PC-3 (cell line): ENCODE measurements around the gene GLI1. TPM values are rescaled to one million over a fixed set of nuclear protein-coding genes. Genes with fewer than 3 reads are reported as not detected.

Experiments used
- ATAC-seq: fragments of 200-7000 bp; cut with Tn5 transposase; 2 replicates; pipeline ENCODE4 v1.9.1; 2020; ENCODE audit warnings: mild to moderate bottlenecking, moderate library complexity
- BruUV-seq: library from RNA; stranded (reverse); fragments of 400-500 nt; replicated peaks from 2 replicates; lab custom pipeline; 2021; lab: Mats Ljungman, UMichigan
- CTCF ChIA-PET: fragments of 300-600 bp; sonication (Branson Sonifier 250); formaldehyde crosslinking; loops from one replicate; lab custom pipeline; 2022; ENCODE audit warnings: antibody characterized with exemption; lab: Charles Lee
- POLR2A ChIA-PET: fragments of 300-600 bp; sonication (Branson Sonifier 250); formaldehyde crosslinking; loops from one replicate; lab custom pipeline; 2022; ENCODE audit warnings: antibody characterized with exemption; ENCODE audit not compliant: unreplicated experiment; lab: Charles Lee
- DNase-seq: peaks from one replicate; pipeline ENCODE4 v3.0.0-alpha.2; 2015
- H2AFZ ChIP-seq: fragments of 300-600 bp; sonication (generic); 2 replicates; pipeline ENCODE4 v1.6.0; 2016; ENCODE audit warnings: antibody characterized with exemption, low read length
- H3F3A ChIP-seq: fragments of 300-600 bp; sonication (generic); one replicate; pipeline ENCODE4 v1.6.0; 2017; ENCODE audit warnings: antibody characterized with exemption, low read length, control low read depth, mild to moderate bottlenecking; ENCODE audit not compliant: unreplicated experiment
- H3K27ac ChIP-seq: fragments of 300-600 bp; sonication (generic); 2 replicates; pipeline ENCODE4 v1.5.1; 2016; ENCODE audit warnings: mild to moderate bottlenecking, low read length
- H3K27me3 ChIP-seq: fragments of 300-600 bp; sonication (generic); 2 replicates; pipeline ENCODE4 v1.6.1; 2016; ENCODE audit warnings: low read length, mixed read lengths
- H3K36me3 ChIP-seq: fragments of 300-600 bp; sonication (generic); 2 replicates; pipeline ENCODE4 v1.6.1; 2016; ENCODE audit warnings: low read depth, mixed run types, low read length, mixed read lengths
- H3K4me1 ChIP-seq: fragments of 300-600 bp; sonication (generic); 2 replicates; pipeline ENCODE4 v1.5.1; 2016; ENCODE audit warnings: low read length; ENCODE audit not compliant: insufficient read depth
- H3K4me2 ChIP-seq: fragments of 300-600 bp; sonication (generic); 2 replicates; pipeline ENCODE4 v1.6.0; 2016; ENCODE audit warnings: low read length
- H3K4me3 ChIP-seq: fragments of 300-600 bp; sonication (generic); 2 replicates; pipeline ENCODE4 v1.5.1; 2016; ENCODE audit warnings: mild to moderate bottlenecking, low read length, mixed read lengths
- H3K79me2 ChIP-seq: fragments of 300-600 bp; sonication (generic); 2 replicates; pipeline ENCODE4 v1.6.1; 2017; ENCODE audit warnings: low read length, mixed read lengths
- H3K9ac ChIP-seq: fragments of 300-600 bp; sonication (generic); 2 replicates; pipeline ENCODE4 v1.6.0; 2016; ENCODE audit warnings: mild to moderate bottlenecking, low read length
- H3K9me2 ChIP-seq: fragments of 300-600 bp; sonication (generic); replicated peaks from 2 replicates; pipeline ENCODE4 v1.6.1; 2016; ENCODE audit warnings: mixed run types, low read length, mixed read lengths
- H3K9me3 ChIP-seq: fragments of 300-600 bp; sonication (generic); 2 replicates; pipeline ENCODE4 v1.6.1; 2016; ENCODE audit warnings: low read length, mixed read lengths
- H4K20me1 ChIP-seq: fragments of 300-600 bp; sonication (generic); 2 replicates; pipeline ENCODE4 v1.6.1; 2016; ENCODE audit warnings: low read length, mixed read lengths
- EZH2 ChIP-seq: fragments of 300-600 bp; sonication (generic); IDR thresholded peaks from one replicate; pipeline ENCODE4 v1.6.1; 2017; ENCODE audit warnings: antibody characterized with exemption, mild to moderate bottlenecking, low read length; ENCODE audit not compliant: unreplicated experiment
- EZH2phosphoT487 ChIP-seq: fragments of 300-600 bp; sonication (generic); IDR thresholded peaks from 2 replicates; pipeline ENCODE4 v1.6.1; 2018; ENCODE audit warnings: mild to moderate bottlenecking, antibody characterized with exemption, low read length, borderline replicate concordance
- intact Hi-C: fragments of 100-400 bp; cut with micrococcal nuclease; formaldehyde crosslinking; loops from 2 replicates; pipeline ENCODE4 v1.9.0; 2023
- total RNA-seq: library from RNA; depleted of rRNA; stranded (reverse); fragments of >200 nt; gene quantifications from 2 replicates; pipeline ENCODE4 v1.2.3, GENCODE V29; 2014
- TF ChIP-seq, protein P1 (sequence below): fragments of 300-600 bp; sonication (generic); conservative IDR thresholded peaks from 2 replicates; pipeline ENCODE4 v1.5.1; 2017; ENCODE audit warnings: antibody characterized with exemption, low read depth, mild to moderate bottlenecking, low read length

The GLI1 gene
- total RNA-seq, 1 experiment from 2014 or later: 3.0 TPM

DNA sequence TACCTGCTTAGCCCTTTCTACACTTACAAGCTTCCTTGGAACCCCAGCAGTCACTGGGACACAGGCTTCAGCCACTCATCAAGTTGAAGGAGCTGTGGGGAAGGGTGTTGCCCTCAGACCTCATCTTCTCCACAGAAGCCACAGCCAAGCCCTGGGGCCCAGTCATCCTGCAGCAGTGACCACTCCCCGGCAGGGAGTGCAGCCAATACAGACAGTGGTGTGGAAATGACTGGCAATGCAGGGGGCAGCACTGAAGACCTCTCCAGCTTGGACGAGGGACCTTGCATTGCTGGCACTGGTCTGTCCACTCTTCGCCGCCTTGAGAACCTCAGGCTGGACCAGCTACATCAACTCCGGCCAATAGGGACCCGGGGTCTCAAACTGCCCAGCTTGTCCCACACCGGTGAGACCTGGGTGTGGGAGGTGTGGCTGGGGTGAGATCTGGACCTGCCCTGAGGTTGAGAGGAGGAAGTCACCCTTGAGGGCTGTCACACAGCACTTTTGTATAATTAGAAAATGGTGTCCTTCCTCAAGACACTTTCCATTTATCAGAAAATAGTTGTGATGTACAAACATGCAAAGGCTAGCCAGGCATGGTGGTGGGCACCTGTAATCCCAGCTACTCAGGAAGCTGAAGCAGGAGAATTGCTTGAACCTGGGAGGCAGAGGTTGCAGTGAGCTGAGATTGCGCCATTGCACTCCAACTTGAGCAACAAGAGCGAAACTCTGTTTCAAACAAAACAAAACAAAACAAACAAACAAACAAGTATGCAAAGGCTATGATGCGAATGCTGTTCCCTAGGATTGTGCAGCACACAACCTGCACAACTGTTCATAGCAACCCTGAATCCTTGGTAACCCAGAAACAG lies 9.9 kb downstream of the GLI1 start:
- no TSS peak for BruUV-seq
- Histone ChIP-seq H3K27me3 (peaks cover 77% of the 10 kb centered on the region), H3K4me3 (no peak overlapping the region), H3K36me3 (no peaks in the 10 kb centered on the region), H3K9ac (no peak overlapping the region), H3F3A (no peaks in the 10 kb centered on the region), H3K79me2 (no peaks in the 10 kb centered on the region), H3K4me2 (no peak overlapping the region), H3K9me3 (no peaks in the 10 kb centered on the region), H3K27ac (no peak overlapping the region), H2AFZ (no peak overlapping the region), H4K20me1 (no peaks in the 10 kb centered on the region), H3K9me2 (no peaks in the 10 kb centered on the region), H3K4me1 (no peaks in the 10 kb centered on the region)
- ChIA-PET POLR2A (no interaction called here), CTCF (interaction anchor here (1.0 kb wide), 1 partner anchor 10 kb away, joined by 3 read pairs; the partner anchor contains the start of gene GLI1)
- intact Hi-C loops: no loop called here
- DNase-seq (no peak), ATAC-seq (no peak)
- TF ChIP-seq, protein P1, sequence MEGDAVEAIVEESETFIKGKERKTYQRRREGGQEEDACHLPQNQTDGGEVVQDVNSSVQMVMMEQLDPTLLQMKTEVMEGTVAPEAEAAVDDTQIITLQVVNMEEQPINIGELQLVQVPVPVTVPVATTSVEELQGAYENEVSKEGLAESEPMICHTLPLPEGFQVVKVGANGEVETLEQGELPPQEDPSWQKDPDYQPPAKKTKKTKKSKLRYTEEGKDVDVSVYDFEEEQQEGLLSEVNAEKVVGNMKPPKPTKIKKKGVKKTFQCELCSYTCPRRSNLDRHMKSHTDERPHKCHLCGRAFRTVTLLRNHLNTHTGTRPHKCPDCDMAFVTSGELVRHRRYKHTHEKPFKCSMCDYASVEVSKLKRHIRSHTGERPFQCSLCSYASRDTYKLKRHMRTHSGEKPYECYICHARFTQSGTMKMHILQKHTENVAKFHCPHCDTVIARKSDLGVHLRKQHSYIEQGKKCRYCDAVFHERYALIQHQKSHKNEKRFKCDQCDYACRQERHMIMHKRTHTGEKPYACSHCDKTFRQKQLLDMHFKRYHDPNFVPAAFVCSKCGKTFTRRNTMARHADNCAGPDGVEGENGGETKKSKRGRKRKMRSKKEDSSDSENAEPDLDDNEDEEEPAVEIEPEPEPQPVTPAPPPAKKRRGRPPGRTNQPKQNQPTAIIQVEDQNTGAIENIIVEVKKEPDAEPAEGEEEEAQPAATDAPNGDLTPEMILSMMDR: no peak
- TF ChIP-seq EZH2 (no peak), EZH2phosphoT487 (no peak)

DNA sequence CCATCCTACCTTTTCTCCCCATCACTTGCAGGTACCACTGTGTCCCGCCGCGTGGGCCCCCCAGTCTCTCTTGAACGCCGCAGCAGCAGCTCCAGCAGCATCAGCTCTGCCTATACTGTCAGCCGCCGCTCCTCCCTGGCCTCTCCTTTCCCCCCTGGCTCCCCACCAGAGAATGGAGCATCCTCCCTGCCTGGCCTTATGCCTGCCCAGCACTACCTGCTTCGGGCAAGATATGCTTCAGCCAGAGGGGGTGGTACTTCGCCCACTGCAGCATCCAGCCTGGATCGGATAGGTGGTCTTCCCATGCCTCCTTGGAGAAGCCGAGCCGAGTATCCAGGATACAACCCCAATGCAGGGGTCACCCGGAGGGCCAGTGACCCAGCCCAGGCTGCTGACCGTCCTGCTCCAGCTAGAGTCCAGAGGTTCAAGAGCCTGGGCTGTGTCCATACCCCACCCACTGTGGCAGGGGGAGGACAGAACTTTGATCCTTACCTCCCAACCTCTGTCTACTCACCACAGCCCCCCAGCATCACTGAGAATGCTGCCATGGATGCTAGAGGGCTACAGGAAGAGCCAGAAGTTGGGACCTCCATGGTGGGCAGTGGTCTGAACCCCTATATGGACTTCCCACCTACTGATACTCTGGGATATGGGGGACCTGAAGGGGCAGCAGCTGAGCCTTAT lies 10.8 kb downstream of the GLI1 start:
- Histone ChIP-seq H3K27ac (no peak overlapping the region), H3K36me3 (no peaks in the 10 kb centered on the region), H2AFZ (no peak overlapping the region), H3F3A (no peaks in the 10 kb centered on the region), H3K9ac (no peak overlapping the region), H3K4me2 (no peak overlapping the region), H3K27me3 (peaks cover 77% of the 10 kb centered on the region), H3K4me1 (no peaks in the 10 kb centered on the region), H3K4me3 (no peak overlapping the region), H4K20me1 (no peaks in the 10 kb centered on the region), H3K9me3 (no peaks in the 10 kb centered on the region), H3K9me2 (no peaks in the 10 kb centered on the region), H3K79me2 (no peaks in the 10 kb centered on the region)
- DNase-seq (no peak), ATAC-seq (no peak)
- BruUV-seq: no TSS peak
- intact Hi-C loops: no loop called here
- TF ChIP-seq EZH2phosphoT487 (no peak), EZH2 (no peak)
- TF ChIP-seq, protein P1: no peak
- ChIA-PET POLR2A (no interaction called here), CTCF (no interaction called here)
